KOPT-K1 (cell line): ENCODE measurements around the gene KRT36.

Experiments
- H3K27ac ChIP-seq: fragments of 200-600 bp; sonication (generic); 2 replicates; pipeline ENCODE4 v1.5.1; 2016; ENCODE audit warnings: antibody characterized with exemption, mild to moderate bottlenecking, low read depth, low read length; ENCODE audit not compliant: poor library complexity, severe bottlenecking
- H3K36me3 ChIP-seq: fragments of 200-600 bp; sonication (generic); 2 replicates; pipeline ENCODE4 v1.5.1; 2017; ENCODE audit warnings: antibody characterized with exemption, mild to moderate bottlenecking, low read length, moderate library complexity; ENCODE audit not compliant: insufficient read depth
- H3K9me3 ChIP-seq: fragments of 200-600 bp; sonication (generic); 2 replicates; pipeline ENCODE4 v1.5.1; 2017; ENCODE audit warnings: antibody characterized with exemption, low read length, mild to moderate bottlenecking; ENCODE audit not compliant: insufficient read depth, poor library complexity, severe bottlenecking

Gene KRT36

GRCh38 chr17:41449008-41449407, 40.7 kb downstream of the KRT36 start:
- Histone ChIP-seq H3K27ac (no peak overlapping the region), H3K36me3 (no peaks in the 10 kb centered on the region)

GRCh38 chr17:41448506-41448905, 41.2 kb downstream of the KRT36 start:
- H3K9me3 ChIP-seq: no peaks in the 10 kb centered on the region
- no peak overlapping the region for H3K27ac ChIP-seq
- H3K36me3 ChIP-seq: no peaks in the 10 kb centered on the region

More at GRCh38 chr17:41449008-41449407, 40.7 kb downstream of the KRT36 start:
- H3K9me3 ChIP-seq: no peaks in the 10 kb centered on the region

GRCh38 chr17:41446806-41447205, 42.9 kb downstream of the KRT36 start:
- Histone ChIP-seq H3K36me3 (no peaks in the 10 kb centered on the region), H3K27ac (no peak overlapping the region), H3K9me3 (no peaks in the 10 kb centered on the region)

- H3K27ac ChIP-seq: no peak overlapping the region
- H3K36me3 ChIP-seq: no peaks in the 10 kb centered on the region
- no peaks in the 10 kb centered on the region for H3K9me3 ChIP-seq
Observed at GRCh38 chr17:41444640-41445039, 45.1 kb downstream of the KRT36 start.

- Histone ChIP-seq H3K27ac (no peak overlapping the region), H3K36me3 (no peaks in the 10 kb centered on the region), H3K9me3 (no peaks in the 10 kb centered on the region)
Observed at GRCh38 chr17:41444186-41444585, 45.5 kb downstream of the KRT36 start.

GRCh38 chr17:41442739-41443138, 47.0 kb downstream of the KRT36 start:
- H3K27ac ChIP-seq: no peak overlapping the region
- no peaks in the 10 kb centered on the region for H3K36me3 ChIP-seq
- H3K9me3 ChIP-seq: no peaks in the 10 kb centered on the region

- H3K36me3 ChIP-seq: no peaks in the 10 kb centered on the region
- H3K9me3 ChIP-seq: no peaks in the 10 kb centered on the region
- no peak within 1 kb of the TSS for H3K27ac ChIP-seq
Observed at GRCh38 chr17:41440531-41441033, 49.1 kb downstream of the KRT36 start, which contains the start of gene KRT38. TSS of gene KRT38 (minus strand) at chr17:41440983. CDS start at chr17:41440921, 62 bp downstream.

GRCh38 chr17:41439375-41439774, 50.3 kb downstream of the KRT36 start:
- H3K27ac ChIP-seq: no peak overlapping the region

GRCh38 chr17:41437769-41438168, 51.9 kb downstream of the KRT36 start:
- Histone ChIP-seq H3K9me3 (no peaks in the 10 kb centered on the region), H3K36me3 (no peaks in the 10 kb centered on the region), H3K27ac (no peak overlapping the region)

More at GRCh38 chr17:41439375-41439774, 50.3 kb downstream of the KRT36 start:
- H3K36me3 ChIP-seq: no peaks in the 10 kb centered on the region
- H3K9me3 ChIP-seq: no peaks in the 10 kb centered on the region

- no peak overlapping the region for H3K27ac ChIP-seq
- no peaks in the 10 kb centered on the region for H3K36me3 ChIP-seq
- no peaks in the 10 kb centered on the region for H3K9me3 ChIP-seq
Observed at GRCh38 chr17:41437254-41437653, 52.5 kb downstream of the KRT36 start.
